GM12873 (cell line): Measurements from ENCODE around the gene BABAM2.

Experiments
- CTCF ChIP-seq: IDR thresholded peaks from 2 replicates; pipeline ENCODE4 v1.5.1; 2012; ENCODE audit warnings: low read depth, mild to moderate bottlenecking, moderate library complexity, low read length, control low read depth; ENCODE audit not compliant: insufficient read depth; ENCODE audit errors: missing control alignments

The BABAM2 gene

GRCh38 chr2:27890924-27891672 is 569 bp downstream of the BABAM2 start:
- no peak for TF ChIP-seq CTCF

GRCh38 chr2:27891673-27892105 is 1.2 kb downstream of the BABAM2 start:
- no peak for TF ChIP-seq CTCF

GRCh38 chr2:27893006-27893405 is 2.5 kb downstream of the BABAM2 start:
- no peak for TF ChIP-seq CTCF

GRCh38 chr2:27897717-27898116 is 7.2 kb downstream of the BABAM2 start:
- no peak for TF ChIP-seq CTCF

GRCh38 chr2:27901234-27901633 is 10.7 kb downstream of the BABAM2 start:
- TF ChIP-seq CTCF, result no peak

- no peak for TF ChIP-seq CTCF
These were observed 11.6 kb downstream of the BABAM2 start for GRCh38 chr2:27902098-27902497.

- no peak for TF ChIP-seq CTCF
These were observed 12.5 kb downstream of the BABAM2 start for GRCh38 chr2:27903018-27903417.
